T-helper 2 cell treated with Interferon-gamma antibody and Interleukin-4, amounts not matched to agents 100 ng/mL and 5 ng/mL, for 36 hours (primary cell): ENCODE results near the gene GBF1. TPM values are rescaled to one million over a fixed set of nuclear protein-coding genes. Genes with fewer than 3 reads are reported as not detected.

Experiments
- intact Hi-C: fragments of 100-400 bp; cut with micrococcal nuclease; formaldehyde crosslinking; loops from one replicate; pipeline ENCODE4 v1.15.1; 2023
- total RNA-seq: library from RNA; stranded (reverse); gene quantifications from 2 replicates; pipeline ENCODE4 v1.2.3, GENCODE V29; 2022

The GBF1 gene
- total RNA-seq, 1 donor from 2014 or later = 51.5 TPM

- intact Hi-C loops = loop anchor here (1.0 to 10.0 kb wide), 9 partner anchors 15 to 559 kb away; partner anchors contain the start of genes CUEDC2, GBF1 and NOLC1
These were observed 148.2 kb downstream of the GBF1 start for GRCh38 chr10:102393411-102394078.

GRCh38 chr10:102394079-102394800 lies 148.9 kb downstream of the GBF1 start:
- intact Hi-C loops = loop anchor here (1.0 to 10.0 kb wide), 8 partner anchors 15 to 559 kb away; partner anchors contain the start of genes CUEDC2, GBF1 and NOLC1

GRCh38 chr10:102394801-102395399 lies 149.6 kb downstream of the GBF1 start:
- intact Hi-C loops = loop anchor here (1.0 to 10.0 kb wide), 12 partner anchors 14 to 560 kb away; partner anchors contain the start of genes ACTR1A, CUEDC2, GBF1 and NOLC1

- intact Hi-C loops = loop anchor here (1.0 to 10.0 kb wide), 7 partner anchors 13 to 561 kb away; partner anchors contain the start of gene ACTR1A
These were observed 150.3 kb downstream of the GBF1 start, which contains the start of gene NFKB2 for GRCh38 chr10:102395400-102396316. Gene NFKB2 (plus strand): TSS chr10:102395705. CDS start chr10:102395960, 255 bp downstream.

GRCh38 chr10:102396317-102396650 lies 151.0 kb downstream of the GBF1 start:
- intact Hi-C loops = loop anchor here (10.0 kb wide), 1 partner anchor 561 kb away; no protein-coding TSS in a partner anchor

GRCh38 chr10:102396730-102397151 lies 151.4 kb downstream of the GBF1 start:
- intact Hi-C loops = loop anchor here (10.0 kb wide), 1 partner anchor 562 kb away; no protein-coding TSS in a partner anchor

GRCh38 chr10:102397222-102398171 lies 152.2 kb downstream of the GBF1 start:
- intact Hi-C loops = loop anchor here (10.0 kb wide), 1 partner anchor 563 kb away; no protein-coding TSS in a partner anchor

GRCh38 chr10:102398172-102399020 lies 153.1 kb downstream of the GBF1 start:
- intact Hi-C loops = loop anchor here (1.0 to 10.0 kb wide), 3 partner anchors 169 to 564 kb away; no protein-coding TSS in a partner anchor

- intact Hi-C loops = loop anchor here (1.0 to 10.0 kb wide), 3 partner anchors 170 to 565 kb away; no protein-coding TSS in a partner anchor
These were observed 154.1 kb downstream of the GBF1 start for GRCh38 chr10:102399217-102400021.

- intact Hi-C loops = no loop called here
These were observed 154.7 kb downstream of the GBF1 start for GRCh38 chr10:102400076-102400475.

GRCh38 chr10:102400598-102401341 lies 155.4 kb downstream of the GBF1 start:
- intact Hi-C loops = no loop called here

- intact Hi-C loops = no loop called here
These were observed 156.0 kb downstream of the GBF1 start for GRCh38 chr10:102401342-102401654.

GRCh38 chr10:102401735-102402511 lies 156.6 kb downstream of the GBF1 start:
- intact Hi-C loops = no loop called here

- intact Hi-C loops = no loop called here
These were observed 157.2 kb downstream of the GBF1 start for GRCh38 chr10:102402512-102402896.

GRCh38 chr10:102403115-102403514 lies 157.8 kb downstream of the GBF1 start:
- intact Hi-C loops = no loop called here
